H1 (cell line): ENCODE data around the gene RASGRP4. TPM values are rescaled to one million over a fixed set of nuclear protein-coding genes. Genes with fewer than 3 reads are reported as not detected.

Experiments
- ATF3 ChIP-seq: IDR thresholded peaks from 2 replicates; pipeline ENCODE4 v1.6.1; 2011; ENCODE audit warnings: low read depth, mild to moderate bottlenecking, low read length; ENCODE audit not compliant: insufficient read depth
- EP300 ChIP-seq, 2 experiments: IDR thresholded peaks; 1 replicate in 1 of 2; 2 replicates in 1 of 2; pipeline ENCODE4 v1.6.1; 2011 to 2012; ENCODE audit warnings: low read depth in 2 of 2, low read length in 2 of 2, mild to moderate bottlenecking in 2 of 2, borderline replicate concordance in 1 of 2, inconsistent platforms in 1 of 2, moderate library complexity in 1 of 2
- KDM5A ChIP-seq: fragments of 200-600 bp; IDR thresholded peaks from 2 replicates; pipeline ENCODE4 v1.7.1; 2012; ENCODE audit warnings: mild to moderate bottlenecking, low read length, inconsistent platforms, mixed read lengths
- MAFK ChIP-seq: IDR thresholded peaks from 2 replicates; pipeline ENCODE4 v1.6.1; 2012; ENCODE audit warnings: low read depth, mild to moderate bottlenecking, improper control_type of control experiment, low read length
- POLR2A ChIP-seq, 2 experiments: IDR thresholded peaks; 1 replicate in 1 of 2; 2 replicates in 1 of 2; pipeline ENCODE4 v1.6.1; 2011; ENCODE audit warnings: low read depth in 2 of 2, low read length in 2 of 2, mild to moderate bottlenecking in 2 of 2; ENCODE audit errors: control extremely low read depth in 1 of 2
- TCF12 ChIP-seq: IDR thresholded peaks from 2 replicates; pipeline ENCODE4 v1.6.1; 2011; ENCODE audit warnings: low read depth, mild to moderate bottlenecking, low read length
- TEAD4 ChIP-seq: IDR thresholded peaks from 2 replicates; pipeline ENCODE4 v1.6.1; 2012; ENCODE audit warnings: low read depth, low read length, inconsistent platforms, mixed read lengths
- polyA plus RNA-seq, 7 experiments: library from polyadenylated mRNA; depleted of rRNA in 3 of 7; stranded (reverse) in 5 of 7; unstranded in 2 of 7; fragments of >200 nt in 5 of 7; fragments of 200-250 nt in 2 of 7; gene quantifications; 1 replicate in 5 of 7; 2 replicates in 1 of 7; 4 replicates in 1 of 7; pipeline versions ENCODE4 v1.2.1 to v1.2.3, GENCODE V29; 2011 to 2013; ENCODE audit warnings: missing spikeins in 2 of 7, mixed read lengths in 2 of 7
- total RNA-seq: library from RNA; stranded (reverse); fragmentation: NEBNext Ultra II Directional; extraction: Animal tissue kit (Norgen Biotek cat#: 25700); gene quantifications from 2 replicates; pipeline ENCODE4 v1.2.1, GENCODE V29; 2021

The RASGRP4 gene
- total and polyA plus RNA-seq, 2 of the 8 experiments (the other 6 are each of a cell fraction or from before 2014, with no cell fraction given), result 1.9 to 3.1 TPM

- no peak for TF ChIP-seq TEAD4
- peak; percentile 68; the same call in 1 of the 2 replicates for TF ChIP-seq TCF12
- TF ChIP-seq MAFK, result no peak
- 0 out of 2 replicates have a peak, but pooled peaks have one; percentile 37 for TF ChIP-seq ATF3
- TF ChIP-seq POLR2A (IDR thresholded peaks at IDR 0.05; ENCODE audit: control extremely low read depth in 1 of 2, low read depth in 2 of 2, low read length in 2 of 2), result peak; percentile 93 to 94
- TF ChIP-seq KDM5A, result peak; percentile 46; the same call in 1 of the 2 replicates
- TF ChIP-seq EP300 (IDR thresholded peaks at IDR 0.05; ENCODE audit: borderline replicate concordance in 1 of 2, low read depth in 2 of 2, low read length in 2 of 2), result no peak
Observed at GRCh38 chr19:38374332-38375097, 51.5 kb downstream of the RASGRP4 start, which contains the start of gene PSMD8 (continued).
